Measurements from ENCODE around the gene CCR7.
A peak's percentile ranks its signal among the peaks of the same experiment; 100 is the strongest.

Gene CCR7

DNA sequence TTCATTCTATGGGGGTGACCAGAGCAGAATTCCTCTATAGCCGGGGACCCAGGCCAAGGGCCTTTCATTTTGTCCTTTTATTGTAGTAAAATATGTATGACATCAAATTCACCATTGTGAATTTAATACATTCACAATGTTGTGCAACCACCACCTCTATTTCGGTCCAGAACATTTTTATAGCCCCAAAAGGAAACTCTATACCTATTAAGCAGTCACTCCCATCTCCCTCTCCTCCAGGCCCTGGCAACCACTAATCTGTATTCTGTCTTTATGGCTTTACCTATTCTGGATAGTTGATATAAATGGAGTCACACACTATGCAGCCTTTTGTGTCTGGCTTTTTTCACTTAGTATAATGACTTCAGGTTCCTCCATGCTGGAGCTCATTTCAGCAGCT, 54.1 kb downstream of the CCR7 start:
- CTCF ChIA-PET = interaction anchor here (0.5 to 3.1 kb wide), 9 partner anchors 9 to 935 kb away, joined by 3 to 17 read pairs (median 4); no protein-coding TSS in a partner anchor
- no peaks in the 10 kb centered on the region for H3K36me3 ChIP-seq (ENCODE audit: control insufficient read depth in 2 of 2, insufficient read depth in 1 of 2, low read length in 2 of 2)
- POLR2A ChIA-PET = interaction anchor here (1.7 kb wide), 1 partner anchor 9 kb away, joined by 3 read pairs; no protein-coding TSS in a partner anchor
- no peaks in the 10 kb centered on the region for H3K9me3 ChIP-seq (ENCODE audit: control insufficient read depth, insufficient read depth, low read depth, low read length)
- H3K4me1 ChIP-seq (ENCODE audit: control insufficient read depth, insufficient read depth, low read length) = 0 out of 2 replicates have a peak, but pooled peaks cover 4% of the 10 kb centered on the region
- TF ChIP-seq SETDB1 (IDR thresholded peaks at IDR 0.05; ENCODE audit: insufficient read length, low read length) (peak; percentile 20), ZNF324 (tag by site-specific recombination; IDR thresholded peaks at IDR 0.05) (no peak), WT1 (tag by site-specific recombination; IDR thresholded peaks at IDR 0.05) (peak; percentile 65), ZBTB20 (tag by site-specific recombination; IDR thresholded peaks at IDR 0.05) (peak; percentile 69), ZNF416 (tag by site-specific recombination; IDR thresholded peaks at IDR 0.05) (no peak), ZNF580 (tag by site-specific recombination; IDR thresholded peaks at IDR 0.05) (no peak), KLF1 (tag by site-specific recombination; IDR thresholded peaks at IDR 0.05) (0 out of 2 replicates have a peak, but pooled peaks have one; percentile 21)
- TF ChIP-seq, protein P1, sequence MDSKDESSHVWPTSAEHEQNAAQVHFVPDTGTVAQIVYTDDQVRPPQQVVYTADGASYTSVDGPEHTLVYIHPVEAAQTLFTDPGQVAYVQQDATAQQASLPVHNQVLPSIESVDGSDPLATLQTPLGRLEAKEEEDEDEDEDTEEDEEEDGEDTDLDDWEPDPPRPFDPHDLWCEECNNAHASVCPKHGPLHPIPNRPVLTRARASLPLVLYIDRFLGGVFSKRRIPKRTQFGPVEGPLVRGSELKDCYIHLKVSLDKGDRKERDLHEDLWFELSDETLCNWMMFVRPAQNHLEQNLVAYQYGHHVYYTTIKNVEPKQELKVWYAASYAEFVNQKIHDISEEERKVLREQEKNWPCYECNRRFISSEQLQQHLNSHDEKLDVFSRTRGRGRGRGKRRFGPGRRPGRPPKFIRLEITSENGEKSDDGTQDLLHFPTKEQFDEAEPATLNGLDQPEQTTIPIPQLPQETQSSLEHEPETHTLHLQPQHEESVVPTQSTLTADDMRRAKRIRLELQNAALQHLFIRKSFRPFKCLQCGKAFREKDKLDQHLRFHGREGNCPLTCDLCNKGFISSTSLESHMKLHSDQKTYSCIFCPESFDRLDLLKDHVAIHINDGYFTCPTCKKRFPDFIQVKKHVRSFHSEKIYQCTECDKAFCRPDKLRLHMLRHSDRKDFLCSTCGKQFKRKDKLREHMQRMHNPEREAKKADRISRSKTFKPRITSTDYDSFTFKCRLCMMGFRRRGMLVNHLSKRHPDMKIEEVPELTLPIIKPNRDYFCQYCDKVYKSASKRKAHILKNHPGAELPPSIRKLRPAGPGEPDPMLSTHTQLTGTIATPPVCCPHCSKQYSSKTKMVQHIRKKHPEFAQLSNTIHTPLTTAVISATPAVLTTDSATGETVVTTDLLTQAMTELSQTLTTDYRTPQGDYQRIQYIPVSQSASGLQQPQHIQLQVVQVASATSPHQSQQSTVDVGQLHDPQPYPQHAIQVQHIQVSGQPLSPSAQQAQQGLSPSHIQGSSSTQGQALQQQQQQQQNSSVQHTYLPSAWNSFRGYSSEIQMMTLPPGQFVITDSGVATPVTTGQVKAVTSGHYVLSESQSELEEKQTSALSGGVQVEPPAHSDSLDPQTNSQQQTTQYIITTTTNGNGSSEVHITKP (tag by site-specific recombination; IDR thresholded peaks at IDR 0.05) = 0 out of 2 replicates have a peak, but pooled peaks have one; percentile 20
- no peak overlapping the region for H3K4me3 ChIP-seq (ENCODE audit: low read depth, low read length)
- no peak overlapping the region for H3K27ac ChIP-seq (ENCODE audit: extremely low read depth, low read depth, low read length)

- ChIA-PET CTCF (interaction anchor here (0.7 to 3.1 kb wide), 3 partner anchors 8 to 50 kb away, joined by 3 to 17 read pairs (median 4); no protein-coding TSS in a partner anchor), POLR2A (interaction anchor here (0.5 to 1.7 kb wide), 4 partner anchors 8 to 23 kb away, joined by 3 to 6 read pairs (median 4); no protein-coding TSS in a partner anchor)
- Histone ChIP-seq H3K4me3 (ENCODE audit: low read depth, low read length) (no peak overlapping the region), H3K27ac (ENCODE audit: extremely low read depth, low read depth, low read length) (no peak overlapping the region), H3K9me3 (ENCODE audit: control insufficient read depth, insufficient read depth, low read depth, low read length) (no peaks in the 10 kb centered on the region), H3K4me1 (ENCODE audit: control insufficient read depth, insufficient read depth, low read length) (0 out of 2 replicates have a peak, but pooled peaks cover 4% of the 10 kb centered on the region), H3K36me3 (ENCODE audit: control insufficient read depth in 2 of 2, insufficient read depth in 1 of 2, low read length in 2 of 2) (no peaks in the 10 kb centered on the region)
- no peak for TF ChIP-seq ZFP41 (tag by site-specific recombination; IDR thresholded peaks at IDR 0.05; ENCODE audit: borderline replicate concordance)
- no peak for TF ChIP-seq ZNF114 (tag by site-specific recombination; IDR thresholded peaks at IDR 0.05)
- TF ChIP-seq GLIS2 (tag by site-specific recombination; IDR thresholded peaks at IDR 0.05) = 0 out of 2 replicates have a peak, but pooled peaks have one; percentile 12
- no peak for TF ChIP-seq SP7 (tag by site-specific recombination; IDR thresholded peaks at IDR 0.05)
- no peak for TF ChIP-seq ZSCAN30 (tag by site-specific recombination; IDR thresholded peaks at IDR 0.05)
- TF ChIP-seq ZNF121 (tag by site-specific recombination; IDR thresholded peaks at IDR 0.05) = no peak
- no peak for TF ChIP-seq ZNF175 (tag by site-specific recombination; IDR thresholded peaks at IDR 0.05)
- no peak for TF ChIP-seq HOXD13 (CRISPR knock-in tag; IDR thresholded peaks at IDR 0.05; ENCODE audit: borderline replicate concordance)
- TF ChIP-seq, protein P1 (tag by site-specific recombination; IDR thresholded peaks at IDR 0.05) = no peak
- TF ChIP-seq, protein P2, sequence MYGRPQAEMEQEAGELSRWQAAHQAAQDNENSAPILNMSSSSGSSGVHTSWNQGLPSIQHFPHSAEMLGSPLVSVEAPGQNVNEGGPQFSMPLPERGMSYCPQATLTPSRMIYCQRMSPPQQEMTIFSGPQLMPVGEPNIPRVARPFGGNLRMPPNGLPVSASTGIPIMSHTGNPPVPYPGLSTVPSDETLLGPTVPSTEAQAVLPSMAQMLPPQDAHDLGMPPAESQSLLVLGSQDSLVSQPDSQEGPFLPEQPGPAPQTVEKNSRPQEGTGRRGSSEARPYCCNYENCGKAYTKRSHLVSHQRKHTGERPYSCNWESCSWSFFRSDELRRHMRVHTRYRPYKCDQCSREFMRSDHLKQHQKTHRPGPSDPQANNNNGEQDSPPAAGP (tag by site-specific recombination; IDR thresholded peaks at IDR 0.05) = peak; percentile 81
- TF ChIP-seq ZNF433 (tag by site-specific recombination; IDR thresholded peaks at IDR 0.05; ENCODE audit: low read depth) = no peak
- TF ChIP-seq ZNF248 (tag by site-specific recombination; IDR thresholded peaks at IDR 0.05) = no peak
- TF ChIP-seq KLF7 (tag by site-specific recombination; IDR thresholded peaks at IDR 0.05; ENCODE audit: borderline replicate concordance) = no peak
- no peak for TF ChIP-seq HOXC10 (CRISPR knock-in tag; IDR thresholded peaks at IDR 0.05)
- 0 out of 2 replicates have a peak, but pooled peaks have one; percentile 54 for TF ChIP-seq ZFP69B (tag by site-specific recombination; IDR thresholded peaks at IDR 0.05)
- TF ChIP-seq ZXDB (tag by site-specific recombination; IDR thresholded peaks at IDR 0.05) = no peak
- no peak for TF ChIP-seq ZNF843 (tag by site-specific recombination; IDR thresholded peaks at IDR 0.05)
- TF ChIP-seq, protein P3, sequence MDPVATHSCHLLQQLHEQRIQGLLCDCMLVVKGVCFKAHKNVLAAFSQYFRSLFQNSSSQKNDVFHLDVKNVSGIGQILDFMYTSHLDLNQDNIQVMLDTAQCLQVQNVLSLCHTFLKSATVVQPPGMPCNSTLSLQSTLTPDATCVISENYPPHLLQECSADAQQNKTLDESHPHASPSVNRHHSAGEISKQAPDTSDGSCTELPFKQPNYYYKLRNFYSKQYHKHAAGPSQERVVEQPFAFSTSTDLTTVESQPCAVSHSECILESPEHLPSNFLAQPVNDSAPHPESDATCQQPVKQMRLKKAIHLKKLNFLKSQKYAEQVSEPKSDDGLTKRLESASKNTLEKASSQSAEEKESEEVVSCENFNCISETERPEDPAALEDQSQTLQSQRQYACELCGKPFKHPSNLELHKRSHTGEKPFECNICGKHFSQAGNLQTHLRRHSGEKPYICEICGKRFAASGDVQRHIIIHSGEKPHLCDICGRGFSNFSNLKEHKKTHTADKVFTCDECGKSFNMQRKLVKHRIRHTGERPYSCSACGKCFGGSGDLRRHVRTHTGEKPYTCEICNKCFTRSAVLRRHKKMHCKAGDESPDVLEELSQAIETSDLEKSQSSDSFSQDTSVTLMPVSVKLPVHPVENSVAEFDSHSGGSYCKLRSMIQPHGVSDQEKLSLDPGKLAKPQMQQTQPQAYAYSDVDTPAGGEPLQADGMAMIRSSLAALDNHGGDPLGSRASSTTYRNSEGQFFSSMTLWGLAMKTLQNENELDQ (tag by site-specific recombination; IDR thresholded peaks at IDR 0.05; ENCODE audit: low read depth) = no peak
Observed at GRCh38 chr17:40510328-40510648, 55.0 kb downstream of the CCR7 start.

Data from HEK293 (cell line).